ENCODE measurements around the gene ARHGDIG.

GRCh38 chr16:307691-308312 is 27.4 kb downstream of the ARHGDIG start:
- TF ChIP-seq, protein P1, sequence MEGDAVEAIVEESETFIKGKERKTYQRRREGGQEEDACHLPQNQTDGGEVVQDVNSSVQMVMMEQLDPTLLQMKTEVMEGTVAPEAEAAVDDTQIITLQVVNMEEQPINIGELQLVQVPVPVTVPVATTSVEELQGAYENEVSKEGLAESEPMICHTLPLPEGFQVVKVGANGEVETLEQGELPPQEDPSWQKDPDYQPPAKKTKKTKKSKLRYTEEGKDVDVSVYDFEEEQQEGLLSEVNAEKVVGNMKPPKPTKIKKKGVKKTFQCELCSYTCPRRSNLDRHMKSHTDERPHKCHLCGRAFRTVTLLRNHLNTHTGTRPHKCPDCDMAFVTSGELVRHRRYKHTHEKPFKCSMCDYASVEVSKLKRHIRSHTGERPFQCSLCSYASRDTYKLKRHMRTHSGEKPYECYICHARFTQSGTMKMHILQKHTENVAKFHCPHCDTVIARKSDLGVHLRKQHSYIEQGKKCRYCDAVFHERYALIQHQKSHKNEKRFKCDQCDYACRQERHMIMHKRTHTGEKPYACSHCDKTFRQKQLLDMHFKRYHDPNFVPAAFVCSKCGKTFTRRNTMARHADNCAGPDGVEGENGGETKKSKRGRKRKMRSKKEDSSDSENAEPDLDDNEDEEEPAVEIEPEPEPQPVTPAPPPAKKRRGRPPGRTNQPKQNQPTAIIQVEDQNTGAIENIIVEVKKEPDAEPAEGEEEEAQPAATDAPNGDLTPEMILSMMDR (IDR thresholded peaks at IDR 0.05; ENCODE audit: insufficient read depth, low read length, poor library complexity, severe bottlenecking) = no peak
- no peak for TF ChIP-seq EZH2phosphoT487 (conservative IDR thresholded peaks at IDR 0.05; ENCODE audit: low read length)

All from SU-DHL-6 (cell line).